Trophoblast cell (in vitro differentiated cells and primary cell): ENCODE results near the gene PRODH2.

Experiments used
- DNase-seq, 2 donors: peaks; one replicate each; pipeline ENCODE4 v3.0.0-alpha.2; 2016
- H2AFZ ChIP-seq: 2 replicates; pipeline ENCODE4 v1.6.1; 2013; ENCODE audit warnings: low read length, moderate library complexity, mild to moderate bottlenecking; ENCODE audit not compliant: insufficient read depth, poor library complexity
- H2AK5ac ChIP-seq: 2 replicates; pipeline ENCODE4 v1.6.1; 2013; ENCODE audit warnings: mild to moderate bottlenecking, low read length
- H2BK120ac ChIP-seq: 2 replicates; pipeline ENCODE4 v1.6.1; 2013; ENCODE audit warnings: low read length, mild to moderate bottlenecking, moderate library complexity; ENCODE audit not compliant: insufficient read depth, poor library complexity
- H2BK12ac ChIP-seq: 2 replicates; pipeline ENCODE4 v1.6.1; 2013; ENCODE audit warnings: mild to moderate bottlenecking, low read length, moderate library complexity
- H2BK5ac ChIP-seq: 2 replicates; pipeline ENCODE4 v1.6.1; 2013; ENCODE audit warnings: low read length, low read depth, moderate library complexity, mild to moderate bottlenecking; ENCODE audit not compliant: poor library complexity
- H3K14ac ChIP-seq: 2 replicates; pipeline ENCODE4 v1.6.1; 2013; ENCODE audit warnings: mild to moderate bottlenecking, low read length
- H3K18ac ChIP-seq: 2 replicates; pipeline ENCODE4 v1.6.1; 2013; ENCODE audit warnings: mild to moderate bottlenecking, low read length
- H3K23ac ChIP-seq: 2 replicates; pipeline ENCODE4 v1.6.1; 2013; ENCODE audit warnings: low read length
- H3K27ac ChIP-seq: 2 replicates; pipeline ENCODE4 v1.5.1; 2013; ENCODE audit warnings: low read depth, mild to moderate bottlenecking, inconsistent platforms, low read length, moderate library complexity
- H3K27me3 ChIP-seq: 2 replicates; pipeline ENCODE4 v1.6.1; 2013; ENCODE audit warnings: inconsistent platforms, mild to moderate bottlenecking, low read length, moderate library complexity; ENCODE audit not compliant: insufficient read depth
- H3K36me3 ChIP-seq, 2 experiments: 1 replicate in 1 of 2; 2 replicates in 1 of 2; pipeline ENCODE4 v1.6.1; 2013; ENCODE audit warnings: low read length in 2 of 2, mild to moderate bottlenecking in 2 of 2, moderate library complexity in 1 of 2; ENCODE audit not compliant: insufficient read depth in 2 of 2, control insufficient read depth in 1 of 2
- H3K4ac ChIP-seq: 2 replicates; pipeline ENCODE4 v1.6.1; 2013; ENCODE audit warnings: low read depth, mild to moderate bottlenecking, low read length, moderate library complexity
- H3K4me1 ChIP-seq, 2 experiments: 1 replicate in 1 of 2; 2 replicates in 1 of 2; pipeline ENCODE4 v1.6.1; 2013; ENCODE audit warnings: low read length in 2 of 2, mild to moderate bottlenecking in 2 of 2, moderate library complexity in 1 of 2; ENCODE audit not compliant: insufficient read depth in 2 of 2, control insufficient read depth in 1 of 2
- H3K4me2 ChIP-seq: 2 replicates; pipeline ENCODE4 v1.6.1; 2013; ENCODE audit warnings: inconsistent platforms, mild to moderate bottlenecking, low read length, moderate library complexity
- H3K4me3 ChIP-seq: 2 replicates; pipeline ENCODE4 v1.5.1; 2013; ENCODE audit warnings: mild to moderate bottlenecking, low read depth, low read length, inconsistent platforms
- H3K79me1 ChIP-seq: one replicate; pipeline ENCODE4 v1.6.1; 2013; ENCODE audit warnings: low read length
- H3K79me2 ChIP-seq: 2 replicates; pipeline ENCODE4 v1.6.1; 2013; ENCODE audit warnings: low read length, mild to moderate bottlenecking; ENCODE audit not compliant: control insufficient read depth, insufficient read depth, poor library complexity
- H3K9ac ChIP-seq: 2 replicates; pipeline ENCODE4 v1.6.1; 2013; ENCODE audit warnings: mild to moderate bottlenecking, low read length
- H3K9me3 ChIP-seq: 2 replicates; pipeline ENCODE4 v1.6.1; 2013; ENCODE audit warnings: low read depth, mild to moderate bottlenecking, control low read depth, inconsistent platforms, low read length; ENCODE audit not compliant: insufficient read depth
- H4K12ac ChIP-seq: 2 replicates; pipeline ENCODE4 v1.6.1; 2013; ENCODE audit warnings: low read depth, mild to moderate bottlenecking, low read length, moderate library complexity
- H4K8ac ChIP-seq: 2 replicates; pipeline ENCODE4 v1.6.1; 2013; ENCODE audit warnings: low read depth, mild to moderate bottlenecking, low read length, moderate library complexity
- H4K91ac ChIP-seq: one replicate; pipeline ENCODE4 v1.6.1; 2013; ENCODE audit warnings: low read depth, mild to moderate bottlenecking, low read length, moderate library complexity
- WGBS: extraction: QIAGEN DNeasy Blood & Tissue Kit; methylation state at CpG from one replicate; pipeline ENCODE4 v1.1.7; 2013; ENCODE audit warnings: missing lambda C conversion rate; ENCODE audit not compliant: insufficient read length, insufficient coverage; ENCODE audit errors: extremely low coverage; 5-methylcytosine and 5-hydroxymethylcytosine counted together

Gene PRODH2

GRCh38 chr19:35768082-35768421 is 44.6 kb downstream of the PRODH2 start:
- no peak for DNase-seq
- no CpG with 5 or more reads among the region's 15 CpGs for WGBS

GRCh38 chr19:35767288-35768081 is 45.2 kb downstream of the PRODH2 start:
- H3K27me3 ChIP-seq = no peaks in the 10 kb centered on the region
- no peak overlapping the region for H3K14ac ChIP-seq
- H2BK120ac ChIP-seq = no peak overlapping the region
- no peaks in the 10 kb centered on the region for H3K79me1 ChIP-seq
- no peak overlapping the region for H3K9ac ChIP-seq
- peaks cover 0 to 2% of the 10 kb centered on the region in 2 experiments for H3K4me1 ChIP-seq
- peaks cover 38 to 46% of the 10 kb centered on the region in 2 experiments for H3K36me3 ChIP-seq
- no peak overlapping the region for H3K27ac ChIP-seq
- H3K4me3 ChIP-seq = no peak overlapping the region
- no peak overlapping the region for H3K23ac ChIP-seq
- no peak overlapping the region for H4K8ac ChIP-seq
- no peaks in the 10 kb centered on the region for H3K79me2 ChIP-seq
- H2BK12ac ChIP-seq = no peak overlapping the region
- no peak overlapping the region for H3K4me2 ChIP-seq
- H4K91ac ChIP-seq = no peak overlapping the region
- no peak overlapping the region for H2AK5ac ChIP-seq
- no CpG with 5 or more reads among the region's 34 CpGs for WGBS
- no peak overlapping the region for H4K12ac ChIP-seq
- no peak overlapping the region for H3K4ac ChIP-seq
- no peak overlapping the region for H2BK5ac ChIP-seq
- H3K9me3 ChIP-seq = peaks cover 2% of the 10 kb centered on the region
- DNase-seq = no peak
- H3K18ac ChIP-seq = no peak overlapping the region
- H2AFZ ChIP-seq = no peak overlapping the region

More at GRCh38 chr19:35768082-35768421, 44.6 kb downstream of the PRODH2 start:
- H3K9ac ChIP-seq = no peak overlapping the region
- no peaks in the 10 kb centered on the region for H3K79me2 ChIP-seq
- H3K27me3 ChIP-seq = no peaks in the 10 kb centered on the region
- no peak overlapping the region for H3K4me2 ChIP-seq
- no peak overlapping the region for H3K4me3 ChIP-seq
- no peak overlapping the region for H4K12ac ChIP-seq
- peaks cover 2% of the 10 kb centered on the region for H3K9me3 ChIP-seq
- no peak overlapping the region for H3K18ac ChIP-seq
- no peak overlapping the region for H3K27ac ChIP-seq
- peaks cover 0 to 2% of the 10 kb centered on the region in 2 experiments for H3K4me1 ChIP-seq
- H2AK5ac ChIP-seq = no peak overlapping the region
- no peak overlapping the region for H4K8ac ChIP-seq
- H3K23ac ChIP-seq = no peak overlapping the region
- H3K79me1 ChIP-seq = no peaks in the 10 kb centered on the region
- no peak overlapping the region for H2BK120ac ChIP-seq
- peaks cover 38 to 46% of the 10 kb centered on the region in 2 experiments for H3K36me3 ChIP-seq
- no peak overlapping the region for H3K4ac ChIP-seq
- H2BK5ac ChIP-seq = no peak overlapping the region
- no peak overlapping the region for H2AFZ ChIP-seq
- H2BK12ac ChIP-seq = no peak overlapping the region
- no peak overlapping the region for H4K91ac ChIP-seq
- no peak overlapping the region for H3K14ac ChIP-seq

- Histone ChIP-seq H3K23ac (no peak overlapping the region), H3K9ac (no peak overlapping the region), H4K91ac (no peak overlapping the region), H3K4me3 (no peak overlapping the region), H4K12ac (no peak overlapping the region), H3K4me2 (no peak overlapping the region), H3K27me3 (no peaks in the 10 kb centered on the region), H2AK5ac (no peak overlapping the region), H2AFZ (no peak overlapping the region), H3K4ac (no peak overlapping the region), H2BK5ac (no peak overlapping the region), H2BK120ac (no peak overlapping the region), H3K18ac (no peak overlapping the region), H2BK12ac (no peak overlapping the region), H4K8ac (no peak overlapping the region), H3K9me3 (peaks cover 2% of the 10 kb centered on the region), H3K27ac (no peak overlapping the region), H3K36me3 (peaks cover 42 to 53% of the 10 kb centered on the region in 2 experiments), H3K14ac (no peak overlapping the region), H3K79me2 (no peaks in the 10 kb centered on the region), H3K79me1 (no peaks in the 10 kb centered on the region), H3K4me1 (peaks cover 0 to 2% of the 10 kb centered on the region in 2 experiments)
- DNase-seq = no peak
- WGBS = no CpG with 5 or more reads among the region's 11 CpGs
Observed at GRCh38 chr19:35766571-35767104, 46.0 kb downstream of the PRODH2 start.

- Histone ChIP-seq H2BK5ac (no peak overlapping the region), H3K79me2 (no peaks in the 10 kb centered on the region), H3K4me2 (no peak overlapping the region), H4K91ac (no peak overlapping the region), H3K4me1 (peaks cover 0 to 4% of the 10 kb centered on the region in 2 experiments), H3K14ac (no peak overlapping the region), H3K4ac (no peak overlapping the region), H3K18ac (no peak overlapping the region), H2AFZ (no peak overlapping the region), H3K79me1 (no peaks in the 10 kb centered on the region), H3K23ac (no peak overlapping the region), H3K9me3 (peaks cover 2% of the 10 kb centered on the region), H3K27me3 (no peaks in the 10 kb centered on the region), H2AK5ac (no peak overlapping the region), H2BK120ac (no peak overlapping the region), H4K8ac (no peak overlapping the region), H3K9ac (no peak overlapping the region), H3K4me3 (no peak overlapping the region), H2BK12ac (no peak overlapping the region), H3K36me3 (peaks cover 46 to 60% of the 10 kb centered on the region in 2 experiments), H3K27ac (no peak overlapping the region), H4K12ac (no peak overlapping the region)
- peak; percentile 77 to 88 for DNase-seq
- WGBS = no CpG with 5 or more reads among the region's 17 CpGs
Observed at GRCh38 chr19:35764432-35765315, 48.0 kb downstream of the PRODH2 start.
